Activated CD4-positive, alpha-beta T cell treated with anti-CD3 and anti-CD28 coated beads, Interleukin-10, Interleukin-2, amounts not matched to agents 100 ng/mL and 50 ng/mL, durations not matched to agents 16 hours and 8 hours (primary cell): ENCODE measurements around the gene KIRREL1.
A peak's percentile ranks its signal among the peaks of the same experiment; 100 is the strongest.

Source experiments
- DNase-seq: peaks from one replicate; pipeline ENCODE4 v3.0.0-alpha.2; 2020

The KIRREL1 gene

GRCh38 chr1:157993147-157993917, at the start of gene KIRREL1:
KIRREL1 (plus strand) TSS chr1:157993645; CDS start chr1:157993677, 32 bp downstream.
- no peak for DNase-seq

GRCh38 chr1:157944663-157945280, 48.7 kb upstream of the KIRREL1 start:
- DNase-seq = no peak

- no peak for DNase-seq
Observed at GRCh38 chr1:157948312-157949073, 45.0 kb upstream of the KIRREL1 start.

- no peak for DNase-seq
Observed at GRCh38 chr1:157949074-157949354, 44.4 kb upstream of the KIRREL1 start.

- no peak for DNase-seq
Observed at GRCh38 chr1:157951230-157951629, 42.2 kb upstream of the KIRREL1 start.

- DNase-seq = no peak
Observed at GRCh38 chr1:157952601-157953000, 40.8 kb upstream of the KIRREL1 start.

GRCh38 chr1:157955221-157955620, 38.2 kb upstream of the KIRREL1 start:
- no peak for DNase-seq

- no peak for DNase-seq
Observed at GRCh38 chr1:157955857-157956256, 37.6 kb upstream of the KIRREL1 start.

GRCh38 chr1:157956732-157957131, 36.7 kb upstream of the KIRREL1 start:
- no peak for DNase-seq

- no peak for DNase-seq
Observed at GRCh38 chr1:157958263-157958662, 35.2 kb upstream of the KIRREL1 start.

- DNase-seq = no peak
Observed at GRCh38 chr1:157959750-157960149, 33.7 kb upstream of the KIRREL1 start.

GRCh38 chr1:157960773-157961172, 32.7 kb upstream of the KIRREL1 start:
- no peak for DNase-seq

GRCh38 chr1:157961805-157962762, 31.4 kb upstream of the KIRREL1 start:
- peak; percentile 70 for DNase-seq

- DNase-seq = peak; percentile 66
Observed at GRCh38 chr1:157963713-157964112, 29.7 kb upstream of the KIRREL1 start.

- DNase-seq = no peak
Observed at GRCh38 chr1:157965584-157965983, 27.9 kb upstream of the KIRREL1 start.

GRCh38 chr1:157966031-157966537, 27.4 kb upstream of the KIRREL1 start:
- no peak for DNase-seq

GRCh38 chr1:157967205-157967604, 26.2 kb upstream of the KIRREL1 start:
- DNase-seq = no peak

GRCh38 chr1:157968508-157968907, 24.9 kb upstream of the KIRREL1 start:
- DNase-seq = no peak

- no peak for DNase-seq
Observed at GRCh38 chr1:157968946-157969345, 24.5 kb upstream of the KIRREL1 start.

GRCh38 chr1:157969697-157970485, 23.6 kb upstream of the KIRREL1 start:
- peak; percentile 31 for DNase-seq

- DNase-seq = no peak
Observed at GRCh38 chr1:157971769-157972168, 21.7 kb upstream of the KIRREL1 start.
